Astrocyte of the spinal cord (primary cell): Measurements from ENCODE around the gene HABP4.
A peak's percentile ranks its signal among the peaks of the same experiment; 100 is the strongest.

Experiments
- DNase-seq: peaks from one replicate; pipeline ENCODE4 v3.0.0; 2011; ENCODE audit warnings: low read depth, low spot score
- H3K4me3 ChIP-seq: 2 replicates; pipeline ENCODE4 v1.5.1; 2011; ENCODE audit warnings: low read depth, mild to moderate bottlenecking, low read length, moderate library complexity
- CTCF ChIP-seq: IDR thresholded peaks from 2 replicates; pipeline ENCODE4 v1.5.1; 2012; ENCODE audit warnings: low read depth, mild to moderate bottlenecking, low read length, inconsistent platforms
- in situ Hi-C: cut with HindIII; loops from 2 replicates; pipeline ENCODE4 v1.10.0; 2017; ENCODE audit warnings: low sequenced_read_pairs

The HABP4 gene

GRCh38 chr9:96483197-96483596 lies 33.2 kb downstream of the HABP4 start:
- no peak for TF ChIP-seq CTCF
- DNase-seq, result no peak
- in situ Hi-C loops, result no loop called here
- H3K4me3 ChIP-seq, result no peak overlapping the region

- DNase-seq, result no peak
- in situ Hi-C loops, result no loop called here
- TF ChIP-seq CTCF, result no peak
- no peak overlapping the region for H3K4me3 ChIP-seq
Observed at GRCh38 chr9:96483733-96484390, 33.9 kb downstream of the HABP4 start.

DNA sequence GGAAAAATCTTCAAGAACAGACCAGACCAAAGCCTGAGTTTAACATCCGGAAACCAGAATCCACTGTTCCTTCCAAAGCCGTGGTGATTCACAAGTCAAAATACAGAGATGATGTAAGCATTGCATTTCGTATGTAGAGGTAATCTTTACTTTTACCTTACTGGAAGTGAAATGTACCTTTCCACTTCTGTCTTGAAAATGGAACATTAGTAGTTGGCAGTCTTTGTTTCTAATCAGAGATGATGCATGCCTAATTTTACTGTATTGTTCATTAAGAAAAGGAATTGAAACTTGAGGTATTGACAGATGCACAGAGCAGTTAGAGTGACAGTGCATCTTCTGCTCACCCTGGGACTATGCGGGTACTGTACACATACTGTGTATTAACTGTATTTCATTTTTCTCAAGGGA lies 34.6 kb downstream of the HABP4 start:
- H3K4me3 ChIP-seq, result no peak overlapping the region
- in situ Hi-C loops, result no loop called here
- TF ChIP-seq CTCF, result no peak
- no peak for DNase-seq

GRCh38 chr9:96485280-96485679 lies 35.3 kb downstream of the HABP4 start:
- DNase-seq, result no peak
- in situ Hi-C loops, result no loop called here
- no peak overlapping the region for H3K4me3 ChIP-seq
- no peak for TF ChIP-seq CTCF

DNA sequence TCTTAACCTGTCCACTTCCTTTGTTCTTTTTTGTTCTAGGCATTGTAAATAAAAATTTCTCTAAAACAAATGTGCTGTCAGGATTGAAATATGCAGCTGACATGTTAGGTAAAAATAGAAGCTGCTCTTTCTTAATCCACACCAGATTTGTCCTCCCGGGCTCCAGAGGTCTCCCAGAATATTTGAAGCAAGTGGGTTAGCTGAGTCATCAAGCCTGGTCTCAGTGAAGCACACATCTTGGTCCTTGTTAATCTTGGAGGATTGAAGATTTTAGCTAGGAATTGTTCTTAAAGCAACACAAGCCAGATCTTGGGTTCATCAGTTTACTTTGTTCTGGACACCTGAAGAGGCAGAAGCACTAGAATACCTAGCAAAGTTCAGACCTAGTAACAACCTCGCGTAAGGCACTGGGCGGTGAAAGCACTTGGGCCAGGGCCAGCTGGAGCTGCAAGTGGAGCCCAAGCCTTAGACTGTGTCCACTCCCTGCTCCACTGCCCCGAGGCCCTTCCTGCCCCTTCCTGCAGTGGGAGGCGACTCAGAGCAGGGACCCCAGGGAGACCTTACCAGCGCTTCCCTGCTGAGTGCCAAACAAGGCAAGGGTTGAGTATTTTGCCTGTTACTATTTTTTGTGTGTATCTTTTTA lies 36.5 kb downstream of the HABP4 start:
- peak; percentile 78 for DNase-seq
- in situ Hi-C loops, result no loop called here
- no peak for TF ChIP-seq CTCF
- no peak overlapping the region for H3K4me3 ChIP-seq

DNA sequence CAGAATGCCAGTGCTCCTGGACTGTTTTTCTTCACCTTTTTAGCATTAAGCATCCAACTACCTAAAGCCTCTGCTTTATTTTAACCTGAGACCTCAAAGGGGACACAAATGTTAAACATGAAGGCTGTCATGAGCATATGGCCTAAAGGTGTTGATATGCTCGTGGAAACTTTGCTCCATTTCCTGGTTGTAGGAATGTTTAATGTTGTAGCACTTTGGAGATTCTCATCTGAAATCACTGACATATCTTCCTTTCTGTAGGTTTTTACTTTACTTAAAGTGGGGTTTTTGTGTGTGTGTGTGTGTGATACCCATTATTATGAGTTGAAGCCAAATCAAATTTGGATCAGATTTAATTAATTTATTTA lies 37.0 kb downstream of the HABP4 start:
- no peak for TF ChIP-seq CTCF
- in situ Hi-C loops, result no loop called here
- no peak for DNase-seq
- H3K4me3 ChIP-seq, result no peak overlapping the region
